OCI-LY1 (cell line): ENCODE data around the gene ST7.

Experiments
- EZH2 ChIP-seq: fragments of 200-600 bp; sonication (generic), shearing (Covaris generic); IDR thresholded peaks from 2 replicates; pipeline ENCODE4 v1.8.0; 2017; ENCODE audit warnings: borderline replicate concordance, mixed run types, mild to moderate bottlenecking, antibody characterized with exemption, low read length, moderate library complexity, mixed read lengths
- TF ChIP-seq, protein P1 (sequence below): fragments of 200-600 bp; sonication (generic), shearing (Covaris generic); IDR thresholded peaks from 2 replicates; pipeline ENCODE4 v1.5.1; 2017; ENCODE audit warnings: mild to moderate bottlenecking, antibody characterized with exemption, low read length, moderate library complexity, mixed read lengths

DNA sequence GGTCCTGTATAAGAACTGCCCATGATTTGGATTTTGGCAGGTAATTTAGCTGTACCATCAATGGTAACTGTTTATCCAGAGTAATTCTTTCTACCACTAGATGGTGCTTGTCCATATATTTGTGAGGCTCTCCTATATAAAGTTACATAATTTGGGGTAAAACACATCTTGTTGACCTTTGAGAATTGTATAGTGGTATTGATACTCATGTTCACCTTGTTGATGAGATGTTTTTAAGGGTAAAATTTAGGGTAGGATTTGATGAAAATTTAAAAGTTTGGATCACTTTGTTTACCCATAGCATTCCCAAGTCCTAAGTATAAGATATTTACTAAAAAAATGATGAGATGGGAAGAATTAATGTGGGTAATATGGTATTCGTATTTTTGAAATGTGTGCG is 31.6 kb downstream of the ST7 start:
- TF ChIP-seq EZH2: no peak
- TF ChIP-seq, protein P1, sequence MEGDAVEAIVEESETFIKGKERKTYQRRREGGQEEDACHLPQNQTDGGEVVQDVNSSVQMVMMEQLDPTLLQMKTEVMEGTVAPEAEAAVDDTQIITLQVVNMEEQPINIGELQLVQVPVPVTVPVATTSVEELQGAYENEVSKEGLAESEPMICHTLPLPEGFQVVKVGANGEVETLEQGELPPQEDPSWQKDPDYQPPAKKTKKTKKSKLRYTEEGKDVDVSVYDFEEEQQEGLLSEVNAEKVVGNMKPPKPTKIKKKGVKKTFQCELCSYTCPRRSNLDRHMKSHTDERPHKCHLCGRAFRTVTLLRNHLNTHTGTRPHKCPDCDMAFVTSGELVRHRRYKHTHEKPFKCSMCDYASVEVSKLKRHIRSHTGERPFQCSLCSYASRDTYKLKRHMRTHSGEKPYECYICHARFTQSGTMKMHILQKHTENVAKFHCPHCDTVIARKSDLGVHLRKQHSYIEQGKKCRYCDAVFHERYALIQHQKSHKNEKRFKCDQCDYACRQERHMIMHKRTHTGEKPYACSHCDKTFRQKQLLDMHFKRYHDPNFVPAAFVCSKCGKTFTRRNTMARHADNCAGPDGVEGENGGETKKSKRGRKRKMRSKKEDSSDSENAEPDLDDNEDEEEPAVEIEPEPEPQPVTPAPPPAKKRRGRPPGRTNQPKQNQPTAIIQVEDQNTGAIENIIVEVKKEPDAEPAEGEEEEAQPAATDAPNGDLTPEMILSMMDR: peak; percentile 95
